Measurements from ENCODE around the gene ITGA11. TPM values are rescaled to one million over a fixed set of nuclear protein-coding genes. Genes with fewer than 3 reads are reported as not detected.
A peak's percentile ranks its signal among the peaks of the same experiment; 100 is the strongest.

Gene ITGA11
- total RNA-seq, 2 donors from 2014 or later: 12.6 to 35.4 TPM

DNA sequence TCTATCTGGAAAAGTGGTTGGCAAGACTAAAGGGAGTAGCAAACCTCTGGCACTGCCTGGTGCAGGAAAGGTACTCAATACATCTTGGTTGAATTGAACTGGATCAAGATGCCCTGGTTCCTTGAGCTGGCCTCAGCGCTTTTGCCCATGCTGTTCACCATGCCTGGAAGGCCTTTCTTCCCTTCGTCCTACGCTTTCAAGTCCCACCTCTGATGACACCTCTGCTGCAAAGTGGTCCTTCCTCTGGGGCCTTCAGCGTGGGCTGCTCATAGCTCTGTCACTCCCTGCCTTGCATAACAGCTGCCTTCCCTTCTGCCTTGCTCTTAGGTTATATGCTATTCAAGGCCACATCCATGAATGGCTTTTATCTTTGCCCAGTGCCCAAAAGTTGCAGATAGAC lies 23.0 kb downstream of the ITGA11 start:
- Histone ChIP-seq H3K4me3 (no peak overlapping the region), H3K36me3 (no peaks in the 10 kb centered on the region), H3K27me3 (no peaks in the 10 kb centered on the region), H3K9me3 (no peaks in the 10 kb centered on the region), H3K27ac (no peak overlapping the region), H3K4me1 (peaks cover 0 to 11% of the 10 kb centered on the region in 2 donors)
- peak; percentile 50 for DNase-seq (ENCODE audit: low spot score)
- TF ChIP-seq, protein P1, sequence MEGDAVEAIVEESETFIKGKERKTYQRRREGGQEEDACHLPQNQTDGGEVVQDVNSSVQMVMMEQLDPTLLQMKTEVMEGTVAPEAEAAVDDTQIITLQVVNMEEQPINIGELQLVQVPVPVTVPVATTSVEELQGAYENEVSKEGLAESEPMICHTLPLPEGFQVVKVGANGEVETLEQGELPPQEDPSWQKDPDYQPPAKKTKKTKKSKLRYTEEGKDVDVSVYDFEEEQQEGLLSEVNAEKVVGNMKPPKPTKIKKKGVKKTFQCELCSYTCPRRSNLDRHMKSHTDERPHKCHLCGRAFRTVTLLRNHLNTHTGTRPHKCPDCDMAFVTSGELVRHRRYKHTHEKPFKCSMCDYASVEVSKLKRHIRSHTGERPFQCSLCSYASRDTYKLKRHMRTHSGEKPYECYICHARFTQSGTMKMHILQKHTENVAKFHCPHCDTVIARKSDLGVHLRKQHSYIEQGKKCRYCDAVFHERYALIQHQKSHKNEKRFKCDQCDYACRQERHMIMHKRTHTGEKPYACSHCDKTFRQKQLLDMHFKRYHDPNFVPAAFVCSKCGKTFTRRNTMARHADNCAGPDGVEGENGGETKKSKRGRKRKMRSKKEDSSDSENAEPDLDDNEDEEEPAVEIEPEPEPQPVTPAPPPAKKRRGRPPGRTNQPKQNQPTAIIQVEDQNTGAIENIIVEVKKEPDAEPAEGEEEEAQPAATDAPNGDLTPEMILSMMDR (IDR thresholded peaks at IDR 0.05): no peak

DNA sequence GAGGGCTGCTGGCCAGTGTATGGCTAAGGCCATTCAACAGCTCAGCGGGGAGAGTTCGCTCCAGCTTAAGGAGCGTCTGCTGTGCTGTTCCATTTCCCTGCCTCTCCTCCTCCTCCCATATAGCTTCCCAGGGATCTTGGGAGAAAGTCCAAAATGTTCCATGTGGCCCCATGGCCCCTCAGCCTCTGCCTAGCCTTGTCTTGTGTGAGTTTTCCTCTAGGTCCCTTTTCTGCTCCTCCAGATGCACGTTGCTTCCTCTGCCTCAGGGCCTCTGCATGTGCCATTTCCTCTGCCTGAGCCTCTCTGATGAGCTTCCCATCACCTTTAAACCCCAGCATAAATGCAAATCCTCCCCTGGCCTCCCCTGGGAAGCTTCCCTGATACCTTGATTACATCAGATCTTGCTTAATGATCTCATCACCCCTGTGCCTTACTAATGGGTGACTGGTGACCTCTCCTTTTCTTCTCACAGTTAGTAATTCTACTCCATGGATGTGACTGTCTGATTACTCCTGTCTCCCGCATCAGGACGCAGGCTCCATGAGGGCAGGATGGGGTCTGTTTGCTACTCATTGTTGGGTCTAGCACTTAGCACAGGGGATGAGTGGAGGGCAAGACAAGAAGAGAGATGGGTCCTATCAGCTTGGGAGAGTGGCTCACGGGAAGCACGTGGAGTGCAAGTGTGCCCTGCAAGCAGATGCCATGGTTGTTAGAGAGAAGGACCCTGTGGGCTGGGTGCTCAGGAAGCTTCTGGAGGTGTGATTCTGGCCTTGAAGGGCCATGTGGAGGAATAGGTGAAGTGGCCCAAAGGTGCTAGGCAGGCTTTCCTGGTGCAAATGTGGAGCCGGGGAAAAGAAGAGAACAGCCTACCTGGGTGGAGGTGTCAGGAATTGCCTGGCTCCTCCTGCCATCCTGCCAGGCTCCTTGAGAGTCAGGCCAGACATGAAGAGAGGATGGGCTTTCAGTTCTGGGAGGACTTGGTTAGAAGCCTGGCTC lies 23.8 kb downstream of the ITGA11 start:
- no peak overlapping the region for H3K4me3 ChIP-seq
- DNase-seq (ENCODE audit: low spot score): peak; percentile 48
- H3K36me3 ChIP-seq: no peaks in the 10 kb centered on the region
- H3K27me3 ChIP-seq: no peaks in the 10 kb centered on the region
- peak overlapping the region; percentile 16 to 23 for H3K27ac ChIP-seq
- peaks cover 0 to 8% of the 10 kb centered on the region in 2 donors for H3K4me1 ChIP-seq
- TF ChIP-seq, protein P1 (IDR thresholded peaks at IDR 0.05): no peak
- H3K9me3 ChIP-seq: no peaks in the 10 kb centered on the region

DNA sequence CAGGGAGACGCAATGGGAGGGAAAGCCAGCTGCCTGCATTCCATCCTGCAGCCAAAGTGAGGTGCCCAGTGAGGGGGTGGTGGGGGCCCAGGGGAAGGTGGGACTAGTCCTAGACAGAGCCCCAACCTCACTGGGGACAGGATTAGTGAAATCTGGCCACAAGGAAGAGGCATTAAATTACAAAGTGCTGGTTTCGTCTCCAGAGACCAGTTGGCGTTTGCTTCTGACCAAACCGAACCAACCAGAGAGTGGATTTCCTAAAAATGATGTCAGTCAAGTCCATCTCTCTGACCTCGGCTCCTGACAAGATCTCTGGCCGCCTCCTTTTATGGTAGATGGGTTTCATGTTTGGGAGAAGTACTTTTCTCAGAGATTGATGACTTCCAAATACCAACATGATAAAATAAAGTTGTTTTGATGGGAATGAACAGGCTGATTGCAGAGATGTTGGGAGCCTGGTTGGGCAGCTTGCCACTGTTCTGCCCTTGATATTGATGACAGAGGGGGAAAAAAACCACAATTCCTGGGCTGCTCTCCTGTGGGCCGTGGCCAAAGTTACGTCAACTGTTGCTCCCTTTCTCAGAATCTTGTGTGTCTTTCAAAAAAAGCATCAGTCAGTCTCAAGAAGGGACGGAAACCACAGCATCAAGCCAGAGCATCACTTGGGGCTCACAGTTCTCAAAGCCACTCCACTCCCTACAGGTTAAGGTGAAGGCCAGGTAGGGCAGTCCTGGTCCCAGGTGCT lies 24.6 kb downstream of the ITGA11 start:
- peak; percentile 66 for DNase-seq (ENCODE audit: low spot score)
- Histone ChIP-seq H3K36me3 (no peaks in the 10 kb centered on the region), H3K27me3 (no peaks in the 10 kb centered on the region), H3K9me3 (no peaks in the 10 kb centered on the region), H3K27ac (peak overlapping the region in 1 of 2 donors; percentile 23), H3K4me3 (no peak overlapping the region), H3K4me1 (peaks cover 0 to 8% of the 10 kb centered on the region in 2 donors)
- TF ChIP-seq, protein P1 (IDR thresholded peaks at IDR 0.05): no peak

DNA sequence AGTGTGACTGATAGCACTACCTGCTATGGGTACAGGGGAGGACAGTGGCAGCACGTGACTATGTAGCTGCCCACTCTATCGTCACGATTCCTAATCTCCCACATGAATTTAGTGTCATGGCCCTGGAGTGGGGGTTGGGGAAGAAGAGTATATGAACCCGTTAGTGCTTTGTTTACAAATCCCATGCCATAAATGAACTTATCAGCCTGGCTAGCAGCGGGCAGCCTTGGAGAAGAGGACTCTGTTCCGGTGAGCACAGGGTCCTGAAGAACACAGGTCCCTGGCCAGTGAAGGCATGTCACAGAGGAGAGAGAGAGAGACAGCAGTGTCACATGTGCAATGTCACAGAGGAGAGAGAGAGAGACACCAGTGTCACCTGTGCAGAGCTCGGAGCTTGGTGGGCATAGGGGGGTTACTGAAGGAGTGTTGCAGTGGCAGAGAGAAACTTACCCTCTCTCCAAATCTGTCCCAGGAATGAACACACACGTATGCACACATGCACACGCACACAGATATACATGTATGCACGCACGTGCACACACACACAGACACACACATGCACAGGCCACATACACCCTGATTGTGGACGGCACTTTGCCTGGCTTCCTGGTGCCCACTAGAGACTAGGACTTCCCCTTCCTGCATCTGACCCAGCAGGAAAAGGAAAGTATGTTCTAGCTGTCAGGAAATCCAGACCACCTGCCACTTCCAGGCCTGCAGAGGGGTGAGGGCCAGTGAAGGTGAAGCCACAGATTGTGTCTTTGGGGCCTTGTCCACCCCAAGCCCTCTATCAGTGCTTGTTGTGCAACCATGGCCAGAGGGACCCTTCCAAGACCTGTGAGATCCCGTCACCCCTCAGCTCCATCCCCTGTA lies 26.3 kb downstream of the ITGA11 start:
- H3K4me3 ChIP-seq: no peak overlapping the region
- TF ChIP-seq, protein P1 (IDR thresholded peaks at IDR 0.05): no peak
- H3K36me3 ChIP-seq: no peaks in the 10 kb centered on the region
- H3K9me3 ChIP-seq: no peaks in the 10 kb centered on the region
- DNase-seq (ENCODE audit: low spot score): peak; percentile 54
- H3K27ac ChIP-seq: no peak overlapping the region
- no peaks in the 10 kb centered on the region for H3K27me3 ChIP-seq
- peaks cover 0 to 8% of the 10 kb centered on the region in 2 donors for H3K4me1 ChIP-seq

DNA sequence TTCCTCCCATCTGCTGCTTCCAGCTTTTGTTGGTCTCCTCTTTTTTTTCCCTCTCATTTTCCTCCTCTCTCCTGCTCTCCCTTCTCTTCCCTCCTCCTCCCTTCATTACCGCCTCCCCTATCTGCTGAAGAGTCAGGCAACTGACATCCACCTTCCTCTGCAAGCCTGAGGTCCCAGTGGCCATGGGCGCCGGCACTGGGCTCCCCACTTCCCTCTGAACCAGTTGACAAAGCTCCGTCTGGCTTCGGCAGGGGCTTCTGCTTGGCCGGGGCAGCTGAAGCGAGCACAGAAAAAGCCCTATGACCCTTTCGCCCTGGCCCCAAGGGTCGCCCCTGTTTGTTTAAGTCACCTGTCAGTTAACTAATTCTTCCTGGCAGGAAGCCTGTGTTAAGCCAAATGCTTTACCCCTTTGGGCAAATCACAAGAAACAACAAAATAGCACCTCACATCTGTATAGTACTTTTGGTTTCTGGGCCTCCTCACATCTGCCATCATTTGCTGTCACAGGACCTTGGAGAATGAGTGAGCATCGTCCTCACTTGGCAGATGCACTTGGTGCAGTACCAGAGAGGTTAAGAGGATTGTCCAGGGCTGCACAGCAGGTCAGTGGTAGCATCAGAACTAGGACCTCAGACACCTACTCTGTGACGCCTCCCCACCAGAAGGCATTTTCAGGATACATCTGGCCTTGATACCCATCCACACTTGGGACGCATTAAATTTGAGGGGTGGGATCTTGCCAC lies 27.7 kb downstream of the ITGA11 start:
- Histone ChIP-seq H3K9me3 (no peaks in the 10 kb centered on the region), H3K27me3 (no peaks in the 10 kb centered on the region), H3K36me3 (no peaks in the 10 kb centered on the region), H3K4me3 (no peak overlapping the region), H3K27ac (no peak overlapping the region), H3K4me1 (peaks cover 0 to 8% of the 10 kb centered on the region in 2 donors)
- TF ChIP-seq, protein P1 (IDR thresholded peaks at IDR 0.05): no peak
- DNase-seq (ENCODE audit: low spot score): peak; percentile 49

Data from right atrium auricular region (tissue), 2 donors.